Measurements from ENCODE around the gene HMCN1. TPM values are rescaled to one million over a fixed set of nuclear protein-coding genes. Genes with fewer than 3 reads are reported as not detected.

HMCN1 gene
- total and polyA plus RNA-seq, 8 donors: 0.12 to 15.1 (median 0.86) TPM

DNA sequence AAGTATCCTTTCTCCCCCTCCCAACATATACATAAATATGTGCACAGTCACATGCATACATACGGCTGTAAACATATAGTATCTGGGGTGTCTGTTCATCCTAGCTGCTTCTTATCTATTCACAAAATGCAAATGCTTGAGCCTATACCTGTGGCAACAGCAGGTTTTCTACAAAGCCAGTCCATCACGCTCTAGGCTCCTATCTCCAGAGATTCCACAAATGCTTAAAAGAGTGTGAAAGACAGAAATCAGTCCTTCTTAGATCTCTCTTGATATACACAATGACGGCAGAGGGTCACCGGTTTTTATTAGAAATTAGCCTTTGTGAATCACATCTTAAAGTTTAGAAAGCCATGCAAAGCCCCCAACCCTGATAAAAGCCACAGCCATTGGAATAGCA is 501.5 kb downstream of the HMCN1 start:
- Histone ChIP-seq H3K27me3 (no peaks in the 10 kb centered on the region), H3K4me1 (no peaks in the 10 kb centered on the region), H3K27ac (no peak overlapping the region), H3K4me3 (no peak overlapping the region), H3K36me3 (no peaks in the 10 kb centered on the region), H3K9me3 (no peaks in the 10 kb centered on the region)
- intact Hi-C loops (cut with DNase I; ENCODE audit: low total_unique reads): no loop called here
- 72 to 92% (median 77%) methylated on average over 4 of the region's 4 CpGs for WGBS, 5 donors
- DNase-seq: no peak
- no peak for TF ChIP-seq POLR2A (IDR thresholded peaks at IDR 0.05)
- TF ChIP-seq EP300 (IDR thresholded peaks at IDR 0.05): no peak
- no peak for TF ChIP-seq POLR2AphosphoS5 (IDR thresholded peaks at IDR 0.05)
- no peak for TF ChIP-seq CTCF (IDR thresholded peaks at IDR 0.05)

DNA sequence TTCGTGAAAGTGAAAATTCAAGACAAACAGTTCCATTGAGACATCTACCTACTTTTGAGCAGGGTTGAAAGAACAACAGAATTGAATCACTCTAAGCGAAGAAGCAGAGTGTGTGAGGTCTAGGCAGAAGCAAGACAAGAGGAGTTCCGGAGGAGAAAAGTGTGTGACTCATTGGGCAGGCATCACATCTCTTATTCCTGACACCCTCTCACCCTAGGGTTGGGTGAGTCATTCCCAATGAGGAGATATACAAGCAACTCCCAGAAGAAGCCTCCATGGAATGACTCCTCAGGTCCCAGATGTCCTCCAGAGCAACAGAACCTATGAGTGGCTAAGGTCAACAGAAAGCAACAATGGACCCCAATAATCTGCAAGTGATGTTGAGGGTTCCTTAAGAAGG is 502.7 kb downstream of the HMCN1 start:
- Histone ChIP-seq H3K27ac (no peak overlapping the region), H3K36me3 (no peaks in the 10 kb centered on the region), H3K9me3 (no peaks in the 10 kb centered on the region), H3K4me3 (no peak overlapping the region), H3K4me1 (no peaks in the 10 kb centered on the region), H3K27me3 (no peaks in the 10 kb centered on the region)
- intact Hi-C loops (cut with DNase I; ENCODE audit: low total_unique reads): no loop called here
- no peak for DNase-seq
- TF ChIP-seq CTCF (IDR thresholded peaks at IDR 0.05): no peak
- TF ChIP-seq EP300 (IDR thresholded peaks at IDR 0.05): no peak
- no peak for TF ChIP-seq POLR2A (IDR thresholded peaks at IDR 0.05)
- no peak for TF ChIP-seq POLR2AphosphoS5 (IDR thresholded peaks at IDR 0.05)
- WGBS, 5 donors: 70 to 94% (median 91%) methylated on average over 3 of the region's 3 CpGs

DNA sequence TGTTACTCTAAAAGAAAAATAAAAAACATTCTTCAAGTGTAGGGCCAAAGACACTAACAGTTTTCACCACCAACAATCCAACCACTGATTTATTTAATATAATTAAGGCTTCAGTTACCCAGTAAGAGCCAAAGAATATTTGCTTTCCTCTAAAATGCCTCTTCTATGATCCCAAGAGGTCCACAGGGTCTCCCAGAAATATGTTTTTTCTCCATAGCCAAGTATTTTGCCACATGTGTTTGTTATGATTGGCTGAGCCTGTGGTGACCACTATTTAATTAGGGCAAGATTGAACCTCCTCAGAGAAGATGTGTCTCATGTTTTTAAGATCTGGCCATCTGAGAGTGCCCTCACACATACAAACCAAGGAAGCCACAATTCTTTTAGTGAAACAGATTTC is 505.0 kb downstream of the HMCN1 start:
- no peak for DNase-seq
- H3K9me3 ChIP-seq: no peaks in the 10 kb centered on the region
- no peak for TF ChIP-seq CTCF (IDR thresholded peaks at IDR 0.05)
- no peak for TF ChIP-seq POLR2A (IDR thresholded peaks at IDR 0.05)
- TF ChIP-seq POLR2AphosphoS5 (IDR thresholded peaks at IDR 0.05): no peak
- TF ChIP-seq EP300 (IDR thresholded peaks at IDR 0.05): no peak

DNA sequence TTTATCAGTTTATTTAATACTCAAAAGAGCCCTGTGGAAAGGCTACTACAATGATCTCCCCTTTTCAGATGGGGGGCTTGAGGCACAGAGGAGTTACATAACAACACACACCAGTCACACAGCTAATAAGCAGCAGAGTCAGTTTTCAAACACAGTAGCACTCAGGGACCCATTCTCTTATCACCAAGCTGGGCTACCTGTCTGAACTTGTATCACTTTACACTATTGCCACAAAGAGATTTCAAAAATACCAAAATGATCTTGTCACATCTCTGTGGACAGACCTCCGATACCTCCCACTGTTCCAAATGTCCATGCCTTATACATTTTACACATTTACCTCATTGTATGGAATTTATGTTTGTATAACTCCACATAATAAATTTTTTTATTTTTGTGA is 506.2 kb downstream of the HMCN1 start:
- DNase-seq: no peak
- no peak overlapping the region for H3K27ac ChIP-seq
- no peaks in the 10 kb centered on the region for H3K9me3 ChIP-seq
- 89 to 100% (median 98%) methylated on average over 1 of the region's 1 CpG for WGBS, 5 donors
- H3K4me1 ChIP-seq: no peaks in the 10 kb centered on the region
- TF ChIP-seq EP300 (IDR thresholded peaks at IDR 0.05): no peak
- TF ChIP-seq CTCF (IDR thresholded peaks at IDR 0.05): no peak
- TF ChIP-seq POLR2A (IDR thresholded peaks at IDR 0.05): no peak
- no peak for TF ChIP-seq POLR2AphosphoS5 (IDR thresholded peaks at IDR 0.05)
- H3K27me3 ChIP-seq: no peaks in the 10 kb centered on the region
- H3K36me3 ChIP-seq: no peaks in the 10 kb centered on the region
- intact Hi-C loops (cut with DNase I; ENCODE audit: low total_unique reads): no loop called here
- H3K4me3 ChIP-seq: no peak overlapping the region

More for the DNA sequence above, 505.0 kb downstream of the HMCN1 start:
- Histone ChIP-seq H3K36me3 (no peaks in the 10 kb centered on the region), H3K27me3 (no peaks in the 10 kb centered on the region), H3K27ac (no peak overlapping the region), H3K4me3 (no peak overlapping the region), H3K4me1 (no peaks in the 10 kb centered on the region)
- intact Hi-C loops (cut with DNase I; ENCODE audit: low total_unique reads): no loop called here

All from stomach (tissue), 9 donors.